KMS-11 (cell line): Measurements from ENCODE around the gene CDCA5.

Source experiments
- H2AFZ ChIP-seq: fragments of 200-600 bp; sonication (generic); 2 replicates; pipeline ENCODE4 v1.6.1; 2016; ENCODE audit warnings: antibody characterized with exemption, mixed run types, low read depth
- H3K27ac ChIP-seq: fragments of 200-600 bp; sonication (generic); 2 replicates; pipeline ENCODE4 v1.6.1; 2016; ENCODE audit warnings: mild to moderate bottlenecking, mixed run types
- H3K27me3 ChIP-seq: fragments of 200-600 bp; sonication (generic); 2 replicates; pipeline ENCODE4 v1.6.1; 2017; ENCODE audit warnings: mild to moderate bottlenecking, low read depth, mixed run types, moderate library complexity; ENCODE audit not compliant: insufficient read depth
- H3K36me3 ChIP-seq: fragments of 200-600 bp; sonication (generic); 2 replicates; pipeline ENCODE4 v1.6.1; 2017; ENCODE audit warnings: mild to moderate bottlenecking, mixed run types; ENCODE audit not compliant: insufficient read depth
- H3K4me1 ChIP-seq: fragments of 200-600 bp; sonication (generic); 2 replicates; pipeline ENCODE4 v1.6.1; 2016; ENCODE audit warnings: mild to moderate bottlenecking, low read depth, mixed run types; ENCODE audit not compliant: poor library complexity, severe bottlenecking
- H3K4me2 ChIP-seq: fragments of 200-600 bp; sonication (generic); 2 replicates; pipeline ENCODE4 v1.7.0; 2016; ENCODE audit warnings: mild to moderate bottlenecking, mixed run types
- H3K4me3 ChIP-seq: fragments of 200-600 bp; sonication (generic); IDR thresholded peaks from 2 replicates; pipeline ENCODE4 v1.6.1; 2017; ENCODE audit warnings: low read depth, low read length, mixed read lengths; ENCODE audit not compliant: insufficient read depth
- H3K79me2 ChIP-seq: fragments of 200-600 bp; sonication (generic); 2 replicates; pipeline ENCODE4 v1.6.1; 2016; ENCODE audit warnings: low read depth, mixed run types; ENCODE audit not compliant: insufficient read depth
- H3K9ac ChIP-seq: fragments of 200-600 bp; sonication (generic); 2 replicates; pipeline ENCODE4 v1.6.1; 2016; ENCODE audit warnings: mild to moderate bottlenecking, mixed run types
- H4K20me1 ChIP-seq: fragments of 200-600 bp; sonication (generic); 2 replicates; pipeline ENCODE4 v1.6.1; 2016; ENCODE audit warnings: mild to moderate bottlenecking, mixed run types; ENCODE audit not compliant: insufficient read depth
- CTCF ChIP-seq: fragments of 200-600 bp; sonication (generic); conservative IDR thresholded peaks from 2 replicates; pipeline ENCODE4 v1.6.1; 2017; ENCODE audit warnings: low read depth, mild to moderate bottlenecking, antibody characterized with exemption, low read length, moderate library complexity, mixed read lengths

The CDCA5 gene

GRCh38 chr11:65051398-65051858, 32.4 kb downstream of the CDCA5 start:
- H3K9ac ChIP-seq: no peak overlapping the region
- H3K27ac ChIP-seq: no peak overlapping the region
- TF ChIP-seq CTCF: no peak
- H2AFZ ChIP-seq: no peak overlapping the region
- peaks cover 28% of the 10 kb centered on the region for H3K4me1 ChIP-seq
- H4K20me1 ChIP-seq: no peaks in the 10 kb centered on the region
- H3K4me2 ChIP-seq: no peak overlapping the region
- no peaks in the 10 kb centered on the region for H3K27me3 ChIP-seq
- no peak overlapping the region for H3K4me3 ChIP-seq
- H3K79me2 ChIP-seq: no peaks in the 10 kb centered on the region
- H3K36me3 ChIP-seq: no peaks in the 10 kb centered on the region

- no peaks in the 10 kb centered on the region for H3K36me3 ChIP-seq
- H3K79me2 ChIP-seq: peaks cover 2% of the 10 kb centered on the region
- no peak overlapping the region for H3K4me3 ChIP-seq
- H3K4me1 ChIP-seq: peaks cover 27% of the 10 kb centered on the region
- no peak overlapping the region for H3K27ac ChIP-seq
- no peak overlapping the region for H3K4me2 ChIP-seq
- no peak overlapping the region for H2AFZ ChIP-seq
- H3K27me3 ChIP-seq: no peaks in the 10 kb centered on the region
- H3K9ac ChIP-seq: no peak overlapping the region
- H4K20me1 ChIP-seq: no peaks in the 10 kb centered on the region
- no peak for TF ChIP-seq CTCF
Observed at GRCh38 chr11:65047581-65048422, 36.0 kb downstream of the CDCA5 start.

GRCh38 chr11:65045728-65046127, 38.1 kb downstream of the CDCA5 start:
- no peak overlapping the region for H3K9ac ChIP-seq
- TF ChIP-seq CTCF: no peak
- H3K36me3 ChIP-seq: no peaks in the 10 kb centered on the region

GRCh38 chr11:65045061-65045460, 38.8 kb downstream of the CDCA5 start:
- Histone ChIP-seq H2AFZ (no peak overlapping the region), H3K27ac (no peak overlapping the region), H3K4me3 (no peak overlapping the region), H3K4me1 (peaks cover 25% of the 10 kb centered on the region), H3K36me3 (no peaks in the 10 kb centered on the region), H3K79me2 (peaks cover 13% of the 10 kb centered on the region), H4K20me1 (no peaks in the 10 kb centered on the region), H3K9ac (no peak overlapping the region), H3K27me3 (no peaks in the 10 kb centered on the region), H3K4me2 (no peak overlapping the region)
- TF ChIP-seq CTCF: no peak

More at GRCh38 chr11:65045728-65046127, 38.1 kb downstream of the CDCA5 start:
- Histone ChIP-seq H3K27ac (no peak overlapping the region), H3K79me2 (peaks cover 13% of the 10 kb centered on the region), H2AFZ (no peak overlapping the region), H3K4me2 (no peak overlapping the region), H3K4me1 (peaks cover 23% of the 10 kb centered on the region), H3K4me3 (no peak overlapping the region), H4K20me1 (no peaks in the 10 kb centered on the region), H3K27me3 (no peaks in the 10 kb centered on the region)
